IPS-15b (cell line): ENCODE measurements around the gene XYLT2.
A peak's percentile ranks its signal among the peaks of the same experiment; 100 is the strongest.

Source experiments
- H3K27me3 ChIP-seq: one replicate; pipeline ENCODE4 v1.6.1; 2013; ENCODE audit warnings: low read length; ENCODE audit not compliant: control insufficient read depth, insufficient read depth
- H3K36me3 ChIP-seq: one replicate; pipeline ENCODE4 v1.6.1; 2013; ENCODE audit warnings: low read length; ENCODE audit not compliant: control insufficient read depth, insufficient read depth
- H3K4me1 ChIP-seq: one replicate; pipeline ENCODE4 v1.6.1; 2013; ENCODE audit warnings: mild to moderate bottlenecking, low read length; ENCODE audit not compliant: control insufficient read depth, insufficient read depth
- H3K4me3 ChIP-seq: one replicate; pipeline ENCODE4 v1.5.1; 2013; ENCODE audit warnings: low read depth, low read length
- H3K9ac ChIP-seq: one replicate; pipeline ENCODE4 v1.6.1; 2013; ENCODE audit warnings: low read depth, mild to moderate bottlenecking, low read length
- H3K9me3 ChIP-seq: one replicate; pipeline ENCODE4 v1.6.1; 2013; ENCODE audit warnings: mild to moderate bottlenecking, low read length; ENCODE audit not compliant: control insufficient read depth, insufficient read depth

XYLT2 gene

GRCh38 chr17:50361561-50362480, 15.9 kb downstream of the XYLT2 start:
- Histone ChIP-seq H3K9ac (peak overlapping the region; percentile 47), H3K27me3 (no peaks in the 10 kb centered on the region), H3K4me1 (peaks cover 15% of the 10 kb centered on the region), H3K4me3 (no peak overlapping the region), H3K9me3 (no peaks in the 10 kb centered on the region), H3K36me3 (peaks cover 39% of the 10 kb centered on the region)

DNA sequence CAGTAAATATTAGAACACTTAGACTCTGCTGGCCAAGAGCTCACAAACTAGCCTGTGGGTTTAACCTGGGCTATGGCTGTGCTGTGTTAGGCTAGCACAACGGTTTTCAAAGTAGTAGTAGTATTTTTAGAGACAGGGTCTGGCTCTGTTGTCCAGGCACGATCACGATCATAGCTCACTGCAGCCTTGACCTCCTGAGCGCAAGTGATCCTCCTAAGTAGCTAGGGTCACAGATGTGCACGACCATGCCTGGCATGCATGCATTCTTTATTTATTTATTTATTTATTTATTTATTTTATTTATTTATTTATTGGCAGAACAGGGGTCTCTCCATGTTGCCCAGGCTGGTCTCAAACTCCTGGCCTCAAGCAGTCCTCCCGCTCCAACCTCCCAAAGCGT, 16.7 kb downstream of the XYLT2 start:
- Histone ChIP-seq H3K36me3 (peaks cover 42% of the 10 kb centered on the region), H3K27me3 (no peaks in the 10 kb centered on the region), H3K9ac (no peak overlapping the region), H3K9me3 (no peaks in the 10 kb centered on the region), H3K4me3 (no peak overlapping the region), H3K4me1 (peaks cover 15% of the 10 kb centered on the region)

GRCh38 chr17:50363217-50364060, 17.5 kb downstream of the XYLT2 start:
- H3K9me3 ChIP-seq, result no peaks in the 10 kb centered on the region
- H3K4me1 ChIP-seq, result peaks cover 15% of the 10 kb centered on the region
- H3K4me3 ChIP-seq, result no peak overlapping the region
- no peak overlapping the region for H3K9ac ChIP-seq
- H3K27me3 ChIP-seq, result no peaks in the 10 kb centered on the region
- H3K36me3 ChIP-seq, result peaks cover 40% of the 10 kb centered on the region

- Histone ChIP-seq H3K4me1 (peaks cover 15% of the 10 kb centered on the region), H3K27me3 (no peaks in the 10 kb centered on the region), H3K9ac (no peak overlapping the region), H3K9me3 (no peaks in the 10 kb centered on the region), H3K36me3 (peaks cover 43% of the 10 kb centered on the region), H3K4me3 (no peak overlapping the region)
Measured at GRCh38 chr17:50364061-50364458, 18.1 kb downstream of the XYLT2 start.

- Histone ChIP-seq H3K4me1 (peaks cover 15% of the 10 kb centered on the region), H3K27me3 (no peaks in the 10 kb centered on the region), H3K9me3 (no peaks in the 10 kb centered on the region), H3K4me3 (no peak overlapping the region), H3K9ac (no peak overlapping the region), H3K36me3 (peaks cover 46% of the 10 kb centered on the region)
Measured at GRCh38 chr17:50364715-50365114, 18.8 kb downstream of the XYLT2 start.

- peaks cover 15% of the 10 kb centered on the region for H3K4me1 ChIP-seq
- no peaks in the 10 kb centered on the region for H3K9me3 ChIP-seq
- H3K36me3 ChIP-seq, result peaks cover 50% of the 10 kb centered on the region
- H3K9ac ChIP-seq, result no peak overlapping the region
- H3K4me3 ChIP-seq, result no peak overlapping the region
- no peaks in the 10 kb centered on the region for H3K27me3 ChIP-seq
Measured at GRCh38 chr17:50365165-50365564, 19.2 kb downstream of the XYLT2 start.

DNA sequence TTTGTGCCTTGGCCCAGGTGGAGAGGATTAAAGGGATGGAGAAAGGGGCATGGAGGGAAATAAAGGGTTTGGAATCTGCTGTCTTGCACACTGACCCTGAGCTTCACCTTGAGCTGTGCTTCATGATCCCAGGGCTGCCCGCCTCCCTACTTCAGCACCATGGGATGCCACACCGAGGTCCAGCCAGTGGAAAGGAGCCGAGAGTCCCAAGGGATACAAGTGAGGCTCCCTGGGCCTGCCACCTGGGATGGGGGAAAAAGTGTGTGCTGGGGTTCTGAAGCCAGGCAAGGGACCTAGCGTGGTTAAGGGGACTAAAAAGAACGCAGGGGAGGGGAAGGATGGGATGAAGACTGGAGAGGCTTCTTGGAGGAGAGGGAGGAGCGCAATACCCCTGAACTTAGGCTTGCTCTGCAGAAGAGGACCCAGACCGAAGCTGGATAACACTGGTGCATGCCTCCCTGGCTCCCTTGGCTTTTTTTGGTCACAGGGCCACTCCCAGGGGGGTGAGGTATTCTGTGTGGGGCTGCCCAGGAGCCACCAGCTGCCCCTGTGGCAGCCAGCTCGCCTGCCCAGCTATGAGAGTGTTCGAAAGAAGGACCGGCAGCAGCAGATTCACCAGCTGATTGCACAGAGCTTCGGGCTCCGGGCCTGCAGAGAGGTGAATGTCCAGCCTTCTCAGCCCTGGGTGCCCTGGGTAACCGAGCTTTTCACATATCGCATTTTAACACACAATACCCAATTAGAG, 19.9 kb downstream of the XYLT2 start:
- Histone ChIP-seq H3K27me3 (no peaks in the 10 kb centered on the region), H3K36me3 (peaks cover 53% of the 10 kb centered on the region), H3K9me3 (no peaks in the 10 kb centered on the region), H3K4me1 (peaks cover 15% of the 10 kb centered on the region), H3K9ac (no peak overlapping the region), H3K4me3 (no peak overlapping the region)

GRCh38 chr17:50367401-50367800, 21.5 kb downstream of the XYLT2 start:
- Histone ChIP-seq H3K9me3 (no peaks in the 10 kb centered on the region), H3K36me3 (peaks cover 50% of the 10 kb centered on the region), H3K4me1 (peaks cover 11% of the 10 kb centered on the region), H3K27me3 (no peaks in the 10 kb centered on the region), H3K9ac (no peak overlapping the region), H3K4me3 (no peak overlapping the region)

- Histone ChIP-seq H3K4me1 (peaks cover 4% of the 10 kb centered on the region), H3K9me3 (no peaks in the 10 kb centered on the region), H3K9ac (no peak overlapping the region), H3K36me3 (peaks cover 50% of the 10 kb centered on the region), H3K27me3 (no peaks in the 10 kb centered on the region), H3K4me3 (no peak overlapping the region)
Measured at GRCh38 chr17:50370052-50370451, 24.1 kb downstream of the XYLT2 start.

DNA sequence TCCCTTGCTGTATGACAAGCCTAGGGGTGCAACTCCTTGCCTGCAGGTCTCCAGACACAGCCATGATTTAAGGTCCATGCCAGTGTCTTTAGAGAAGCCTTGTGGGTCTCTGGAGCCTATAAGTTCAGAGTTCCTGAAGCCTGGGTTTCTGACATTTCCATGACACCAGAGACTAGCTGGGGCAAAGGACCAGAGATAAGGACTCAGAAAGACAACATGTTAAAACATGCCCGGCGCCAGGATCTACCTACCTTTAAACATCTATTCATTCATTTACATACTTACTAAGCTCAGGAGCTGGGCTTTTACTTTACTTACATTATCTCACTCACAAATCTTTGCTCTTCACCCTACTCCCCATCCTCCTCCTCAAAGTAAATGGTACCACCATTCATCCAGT, 25.6 kb downstream of the XYLT2 start:
- H3K4me3 ChIP-seq, result peak overlapping the region; percentile 8
- no peaks in the 10 kb centered on the region for H3K27me3 ChIP-seq
- H3K9ac ChIP-seq, result peak overlapping the region; percentile 12
- peaks cover 40% of the 10 kb centered on the region for H3K36me3 ChIP-seq
- no peaks in the 10 kb centered on the region for H3K9me3 ChIP-seq
- H3K4me1 ChIP-seq, result no peaks in the 10 kb centered on the region

GRCh38 chr17:50372222-50372757, 26.4 kb downstream of the XYLT2 start:
- H3K9me3 ChIP-seq, result no peaks in the 10 kb centered on the region
- H3K4me3 ChIP-seq, result peak overlapping the region; percentile 98
- no peaks in the 10 kb centered on the region for H3K4me1 ChIP-seq
- peak overlapping the region; percentile 97 for H3K9ac ChIP-seq
- H3K27me3 ChIP-seq, result no peaks in the 10 kb centered on the region
- peaks cover 32% of the 10 kb centered on the region for H3K36me3 ChIP-seq
